Activated CD8-positive, alpha-beta T cell treated with anti-CD3 and anti-CD28 coated beads for 36 hours (primary cell): ENCODE measurements around the gene FBXL13. TPM values are rescaled to one million over a fixed set of nuclear protein-coding genes. Genes with fewer than 3 reads are reported as not detected.
"Not testable (repeated sequence)": the region's sequence is repeated elsewhere in the genome, so short reads cannot be mapped to it uniquely, and the experiment has no call there.

ENCODE experiments used
- ATAC-seq: fragments of 200-7000 bp; cut with Tn5 transposase; one replicate; pipeline ENCODE4 v1.10.0; 2021; ENCODE audit warnings: mild to moderate bottlenecking, moderate library complexity
- CTCF ChIA-PET: fragments of 350-600 bp; sonication (Branson Sonifier 250); formaldehyde crosslinking; loops from one replicate; lab custom pipeline; 2021; ENCODE audit warnings: antibody characterized with exemption; lab: Charles Lee
- POLR2A ChIA-PET: fragments of 350-600 bp; sonication (Branson Sonifier 250); formaldehyde crosslinking; loops from one replicate; lab custom pipeline; 2021; ENCODE audit warnings: antibody characterized with exemption; lab: Charles Lee
- DNase-seq: peaks from one replicate; pipeline ENCODE4 v3.0.0-alpha.2; 2020
- H3K27ac Mint-ChIP-seq: one replicate; pipeline ENCODE4 v1.8.0; 2021; ENCODE audit warnings: mild to moderate bottlenecking, mixed read lengths
- H3K27me3 Mint-ChIP-seq: one replicate; pipeline ENCODE4 v1.8.0; 2021; ENCODE audit warnings: mixed read lengths
- H3K36me3 Mint-ChIP-seq: one replicate; pipeline ENCODE4 v1.8.0; 2021; ENCODE audit warnings: low read depth, mixed read lengths
- H3K4me1 Mint-ChIP-seq: one replicate; pipeline ENCODE4 v1.8.0; 2021; ENCODE audit warnings: low read depth, mixed read lengths
- H3K4me3 Mint-ChIP-seq: one replicate; pipeline ENCODE4 v1.8.0; 2021; ENCODE audit warnings: mild to moderate bottlenecking, moderate library complexity, mixed read lengths
- H3K9me3 Mint-ChIP-seq: one replicate; pipeline ENCODE4 v1.8.0; 2021; ENCODE audit warnings: mixed read lengths
- CTCF ChIP-seq: fragments of 200-600 bp; IDR thresholded peaks from one replicate; pipeline ENCODE4 v1.8.0; 2022; ENCODE audit warnings: antibody characterized with exemption, mild to moderate bottlenecking
- intact Hi-C: fragments of 100-400 bp; cut with micrococcal nuclease; formaldehyde crosslinking; loops from one replicate; pipeline ENCODE4 v1.10.0; 2022
- total RNA-seq, 2 experiments: library from RNA; stranded (reverse); gene quantifications; one replicate each; pipeline ENCODE4 v1.2.3, GENCODE V29; 2021

The FBXL13 gene
- total RNA-seq, 2 experiments from 2014 or later = 0.96 to 1.4 TPM

DNA sequence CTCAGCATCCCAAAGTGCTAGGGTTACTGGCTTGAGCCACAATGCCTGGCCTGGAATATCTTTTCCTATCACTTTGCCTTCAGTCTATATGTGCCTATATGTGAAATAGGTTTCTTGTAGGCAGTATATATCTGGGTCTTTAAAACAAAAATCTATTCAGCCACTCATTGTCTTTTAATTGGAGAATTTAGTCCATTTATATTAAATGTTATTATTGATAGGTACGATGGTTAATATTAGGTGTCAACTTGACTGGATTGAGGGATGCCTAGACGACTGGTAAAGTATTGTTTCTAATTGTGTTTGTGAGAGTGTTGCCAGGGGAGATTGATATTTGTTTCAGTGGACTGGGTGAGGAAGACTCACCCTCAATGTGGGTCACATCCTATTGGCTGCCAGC is 73.4 kb downstream of the FBXL13 start:
- ChIA-PET POLR2A (no interaction called here), CTCF (no interaction called here)
- Mint-ChIP-seq H3K9me3 (peaks cover 13% of the 10 kb centered on the region), H3K4me3 (no peak overlapping the region), H3K27ac (no peak overlapping the region), H3K36me3 (peaks cover 13% of the 10 kb centered on the region), H3K4me1 (no peaks in the 10 kb centered on the region), H3K27me3 (no peaks in the 10 kb centered on the region)
- DNase-seq (no peak), ATAC-seq (no peak)
- intact Hi-C loops = no loop called here
- no peak for TF ChIP-seq CTCF

DNA sequence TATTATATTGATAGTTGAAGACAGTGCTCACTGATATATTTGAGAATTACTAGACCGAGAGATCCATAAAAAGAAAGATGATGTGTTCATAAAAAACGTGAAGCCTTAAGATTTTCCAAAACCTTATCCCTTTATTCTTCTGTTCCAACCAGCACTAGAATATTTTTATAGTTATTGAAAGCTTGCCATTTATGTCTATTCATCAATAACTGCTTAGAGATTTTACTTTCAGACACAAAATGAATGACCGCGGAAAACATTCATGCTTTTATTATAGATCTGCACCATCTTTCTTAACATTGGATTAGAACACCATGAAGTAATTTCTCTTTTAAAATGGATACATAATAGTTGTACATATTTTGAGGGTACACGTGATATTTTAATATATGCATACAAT is 77.6 kb downstream of the FBXL13 start:
- POLR2A ChIA-PET = no interaction called here
- no peak for TF ChIP-seq CTCF
- Mint-ChIP-seq H3K4me1 (no peaks in the 10 kb centered on the region), H3K4me3 (no peak overlapping the region), H3K27me3 (no peaks in the 10 kb centered on the region), H3K36me3 (no peaks in the 10 kb centered on the region), H3K9me3 (no peaks in the 10 kb centered on the region), H3K27ac (no peak overlapping the region)
- CTCF ChIA-PET = no interaction called here
- DNase-seq (no peak), ATAC-seq (no peak)
- intact Hi-C loops = no loop called here

GRCh38 chr7:102995609-102996008 is 79.0 kb downstream of the FBXL13 start:
- H3K4me1 Mint-ChIP-seq, H3K27ac Mint-ChIP-seq, CTCF ChIA-PET, H3K27me3 Mint-ChIP-seq, DNase-seq, H3K9me3 Mint-ChIP-seq, POLR2A ChIA-PET, H3K36me3 Mint-ChIP-seq, H3K4me3 Mint-ChIP-seq, ATAC-seq, intact Hi-C loops: not testable (repeated sequence)

- POLR2A ChIA-PET = no interaction called here
- H3K4me3 Mint-ChIP-seq = no peak overlapping the region
- DNase-seq = no peak
- H3K27ac Mint-ChIP-seq = no peak overlapping the region
- no peak for TF ChIP-seq CTCF
- CTCF ChIA-PET = no interaction called here
- no peaks in the 10 kb centered on the region for H3K36me3 Mint-ChIP-seq
- no peaks in the 10 kb centered on the region for H3K9me3 Mint-ChIP-seq
- peak; percentile 47 for ATAC-seq
- H3K4me1 Mint-ChIP-seq = no peaks in the 10 kb centered on the region
- H3K27me3 Mint-ChIP-seq = no peaks in the 10 kb centered on the region
- intact Hi-C loops = no loop called here
Observed at GRCh38 chr7:102994567-102994966, 80.0 kb downstream of the FBXL13 start.

GRCh38 chr7:102993718-102994029 is 80.9 kb downstream of the FBXL13 start:
- CTCF ChIA-PET = no interaction called here
- intact Hi-C loops = no loop called here
- POLR2A ChIA-PET = no interaction called here
- ATAC-seq = no peak
- Mint-ChIP-seq H3K4me3 (no peak overlapping the region), H3K27ac (no peak overlapping the region), H3K4me1 (no peaks in the 10 kb centered on the region), H3K9me3 (no peaks in the 10 kb centered on the region), H3K27me3 (no peaks in the 10 kb centered on the region), H3K36me3 (no peaks in the 10 kb centered on the region)
- TF ChIP-seq CTCF = no peak
- no peak for DNase-seq
